Activated CD4-positive, alpha-beta memory T cell treated with anti-CD3 and anti-CD28 coated beads for 36 hours (primary cell): Measurements from ENCODE around the gene MTG1. TPM values are rescaled to one million over a fixed set of nuclear protein-coding genes. Genes with fewer than 3 reads are reported as not detected.
"Not testable (repeated sequence)": the region's sequence is repeated elsewhere in the genome, so short reads cannot be mapped to it uniquely, and the experiment has no call there.

Experiments used
- CTCF ChIA-PET: fragments of 350-600 bp; sonication (Branson Sonifier 250); formaldehyde crosslinking; loops from one replicate; lab custom pipeline; 2021; ENCODE audit warnings: antibody characterized with exemption, inconsistent platforms; lab: Charles Lee
- POLR2A ChIA-PET: fragments of 350-600 bp; sonication (Branson Sonifier 250); formaldehyde crosslinking; loops from one replicate; lab custom pipeline; 2021; ENCODE audit warnings: antibody characterized with exemption; lab: Charles Lee
- DNase-seq: peaks from one replicate; pipeline ENCODE4 v3.0.0-alpha.2; 2020
- H3K27ac Mint-ChIP-seq: one replicate; pipeline ENCODE4 v1.8.0; 2021; ENCODE audit warnings: mixed read lengths
- H3K27me3 Mint-ChIP-seq: one replicate; pipeline ENCODE4 v1.8.0; 2021; ENCODE audit warnings: mixed read lengths
- H3K36me3 Mint-ChIP-seq: one replicate; pipeline ENCODE4 v1.8.0; 2021; ENCODE audit warnings: mixed read lengths
- H3K4me1 Mint-ChIP-seq: one replicate; pipeline ENCODE4 v1.8.0; 2021; ENCODE audit warnings: low read depth, mixed read lengths
- H3K4me3 Mint-ChIP-seq: one replicate; pipeline ENCODE4 v1.8.0; 2021; ENCODE audit warnings: mild to moderate bottlenecking, mixed read lengths
- H3K9me3 Mint-ChIP-seq: one replicate; pipeline ENCODE4 v1.8.0; 2021; ENCODE audit warnings: mixed read lengths
- intact Hi-C: fragments of 100-400 bp; cut with micrococcal nuclease; formaldehyde crosslinking; loops from one replicate; pipeline ENCODE4 v1.15.1; 2023
- total RNA-seq, 2 experiments: library from RNA; stranded (reverse); gene quantifications; one replicate each; pipeline ENCODE4 v1.2.3, GENCODE V29; 2021

The MTG1 gene
- total RNA-seq, 2 experiments from 2014 or later: 33.9 to 40.3 TPM

GRCh38 chr10:133461841-133462240 lies 67.9 kb downstream of the MTG1 start:
- intact Hi-C loops: no loop called here
- H3K4me3 Mint-ChIP-seq: no peak overlapping the region
- H3K36me3 Mint-ChIP-seq: no peaks in the 10 kb centered on the region
- DNase-seq: no peak
- H3K4me1 Mint-ChIP-seq: no peaks in the 10 kb centered on the region
- H3K27ac Mint-ChIP-seq: no peak overlapping the region
- ChIA-PET CTCF (interaction anchor here (0.6 to 1.9 kb wide), 2 partner anchors 11 to 23 kb away, joined by 3 to 5 read pairs; no protein-coding TSS in a partner anchor), POLR2A (no interaction called here)
- H3K9me3 Mint-ChIP-seq: no peaks in the 10 kb centered on the region
- no peaks in the 10 kb centered on the region for H3K27me3 Mint-ChIP-seq

DNA sequence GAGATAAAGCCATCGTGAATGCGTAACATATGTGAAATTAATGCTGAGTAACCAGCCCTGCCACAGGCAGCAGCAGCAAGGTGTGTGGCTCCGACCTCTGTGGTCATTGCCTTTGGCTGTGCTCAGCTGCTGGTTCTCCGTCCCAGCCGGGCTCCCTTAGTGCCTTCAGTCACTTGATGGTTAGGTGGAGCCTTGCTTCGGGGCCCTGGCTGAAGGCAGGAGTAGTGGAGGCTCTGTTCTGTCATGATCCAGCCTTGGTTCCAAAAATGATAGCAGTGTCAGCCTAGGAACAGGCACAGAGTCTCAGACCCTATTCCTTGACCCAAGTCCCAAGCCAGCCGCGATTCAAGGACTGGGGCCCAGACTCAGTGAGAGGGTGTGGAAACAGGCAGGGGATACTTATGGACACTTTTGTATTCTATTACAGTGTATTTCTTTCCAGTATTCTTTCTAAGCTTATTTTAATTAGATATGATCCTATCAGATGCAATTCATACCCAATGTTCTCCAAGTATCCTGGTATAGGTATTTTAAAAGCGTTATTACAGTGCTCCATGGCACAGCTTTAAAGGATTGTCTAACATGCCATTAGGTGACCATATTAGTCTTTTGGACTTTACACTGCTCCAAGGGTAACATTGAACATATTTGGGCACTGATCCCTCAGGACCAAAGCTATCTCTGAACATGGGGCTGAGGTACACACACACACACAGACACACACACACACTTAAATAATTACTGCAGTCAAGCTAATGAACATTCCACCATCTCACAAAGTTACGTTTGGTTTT lies 68.8 kb downstream of the MTG1 start:
- POLR2A ChIA-PET: no interaction called here
- H3K4me3 Mint-ChIP-seq: no peak overlapping the region
- H3K27me3 Mint-ChIP-seq: no peaks in the 10 kb centered on the region
- DNase-seq: no peak
- CTCF ChIA-PET: interaction anchor here (1.0 kb wide), 1 partner anchor 24 kb away, joined by 3 read pairs; no protein-coding TSS in a partner anchor
- no peaks in the 10 kb centered on the region for H3K4me1 Mint-ChIP-seq
- H3K27ac Mint-ChIP-seq: no peak overlapping the region
- no peaks in the 10 kb centered on the region for H3K9me3 Mint-ChIP-seq
- intact Hi-C loops: no loop called here
- H3K36me3 Mint-ChIP-seq: peaks cover 2% of the 10 kb centered on the region

- CTCF ChIA-PET: interaction anchor here (0.9 to 1.0 kb wide), 2 partner anchors 22 to 56 kb away, joined by 3 read pairs; no protein-coding TSS in a partner anchor
- Mint-ChIP-seq H3K36me3 (peaks cover 11% of the 10 kb centered on the region), H3K27me3 (no peaks in the 10 kb centered on the region), H3K4me1 (no peaks in the 10 kb centered on the region), H3K4me3 (no peak overlapping the region), H3K27ac (no peak overlapping the region), H3K9me3 (peaks cover 4% of the 10 kb centered on the region)
- POLR2A ChIA-PET: no interaction called here
- no peak for DNase-seq
- intact Hi-C loops: no loop called here
Observed at GRCh38 chr10:133464582-133465031, 70.7 kb downstream of the MTG1 start.

- Mint-ChIP-seq H3K36me3 (peaks cover 12% of the 10 kb centered on the region), H3K9me3 (peaks cover 4% of the 10 kb centered on the region), H3K27ac (no peak overlapping the region), H3K27me3 (no peaks in the 10 kb centered on the region), H3K4me3 (no peak overlapping the region), H3K4me1 (no peaks in the 10 kb centered on the region)
- CTCF ChIA-PET: interaction anchor here (0.9 to 1.0 kb wide), 3 partner anchors 23 to 55 kb away, joined by 3 read pairs; no protein-coding TSS in a partner anchor
- POLR2A ChIA-PET: no interaction called here
- DNase-seq: no peak
- intact Hi-C loops: no loop called here
Observed at GRCh38 chr10:133465191-133465949, 71.4 kb downstream of the MTG1 start.

GRCh38 chr10:133465950-133466474 lies 72.1 kb downstream of the MTG1 start:
- CTCF ChIA-PET: interaction anchor here (0.9 kb wide), 1 partner anchor 27 kb away, joined by 3 read pairs; no protein-coding TSS in a partner anchor
- Mint-ChIP-seq H3K9me3 (peaks cover 4% of the 10 kb centered on the region), H3K27me3 (no peaks in the 10 kb centered on the region), H3K4me3 (no peak overlapping the region), H3K27ac (no peak overlapping the region), H3K36me3 (peaks cover 12% of the 10 kb centered on the region), H3K4me1 (no peaks in the 10 kb centered on the region)
- DNase-seq: no peak
- intact Hi-C loops: no loop called here
- POLR2A ChIA-PET: no interaction called here

- peaks cover 4% of the 10 kb centered on the region for H3K9me3 Mint-ChIP-seq
- DNase-seq: no peak
- no peaks in the 10 kb centered on the region for H3K27me3 Mint-ChIP-seq
- ChIA-PET POLR2A (no interaction called here), CTCF (no interaction called here)
- H3K4me1 Mint-ChIP-seq: no peaks in the 10 kb centered on the region
- peaks cover 12% of the 10 kb centered on the region for H3K36me3 Mint-ChIP-seq
- no peak overlapping the region for H3K27ac Mint-ChIP-seq
- no peak overlapping the region for H3K4me3 Mint-ChIP-seq
- intact Hi-C loops: no loop called here
Observed at GRCh38 chr10:133466683-133467275, 72.8 kb downstream of the MTG1 start.

- H3K9me3 Mint-ChIP-seq: peaks cover 4% of the 10 kb centered on the region
- intact Hi-C loops: no loop called here
- CTCF ChIA-PET: no interaction called here
- H3K36me3 Mint-ChIP-seq: peaks cover 12% of the 10 kb centered on the region
- no peak overlapping the region for H3K27ac Mint-ChIP-seq
- POLR2A ChIA-PET: no interaction called here
- no peaks in the 10 kb centered on the region for H3K4me1 Mint-ChIP-seq
- DNase-seq: no peak
- no peaks in the 10 kb centered on the region for H3K27me3 Mint-ChIP-seq
- H3K4me3 Mint-ChIP-seq: no peak overlapping the region
Observed at GRCh38 chr10:133467286-133467911, 73.4 kb downstream of the MTG1 start.

- H3K36me3 Mint-ChIP-seq: peaks cover 12% of the 10 kb centered on the region
- CTCF ChIA-PET, H3K27me3 Mint-ChIP-seq, DNase-seq, H3K27ac Mint-ChIP-seq, intact Hi-C loops, H3K4me3 Mint-ChIP-seq, H3K4me1 Mint-ChIP-seq, H3K9me3 Mint-ChIP-seq: not testable (repeated sequence)
- POLR2A ChIA-PET: interaction anchor here (0.6 kb wide), 1 partner anchor 774 kb away, joined by 3 read pairs; no protein-coding TSS in a partner anchor
Observed at GRCh38 chr10:133469205-133469604, 75.2 kb downstream of the MTG1 start.

GRCh38 chr10:133471300-133472109 lies 77.5 kb downstream of the MTG1 start:
- CTCF ChIA-PET: no interaction called here
- H3K27ac Mint-ChIP-seq: no peak overlapping the region
- intact Hi-C loops: no loop called here
- no peak overlapping the region for H3K4me3 Mint-ChIP-seq
- peaks cover 12% of the 10 kb centered on the region for H3K36me3 Mint-ChIP-seq
- no peaks in the 10 kb centered on the region for H3K27me3 Mint-ChIP-seq
- peaks cover 28% of the 10 kb centered on the region for H3K4me1 Mint-ChIP-seq
- POLR2A ChIA-PET: no interaction called here
- H3K9me3 Mint-ChIP-seq: peaks cover 4% of the 10 kb centered on the region
- no peak for DNase-seq
